Hematopoietic multipotent progenitor cell treated with erythropoietin and hydrocortisone succinate and interleukin-3 and kit ligand, for 4 days (in vitro differentiated cells): ENCODE measurements around the gene MFNG.
A peak's percentile ranks its signal among the peaks of the same experiment; 100 is the strongest.

ENCODE experiments used
- DNase-seq: peaks from one replicate; pipeline ENCODE4 v3.0.0-alpha.2; 2015

The MFNG gene

DNA sequence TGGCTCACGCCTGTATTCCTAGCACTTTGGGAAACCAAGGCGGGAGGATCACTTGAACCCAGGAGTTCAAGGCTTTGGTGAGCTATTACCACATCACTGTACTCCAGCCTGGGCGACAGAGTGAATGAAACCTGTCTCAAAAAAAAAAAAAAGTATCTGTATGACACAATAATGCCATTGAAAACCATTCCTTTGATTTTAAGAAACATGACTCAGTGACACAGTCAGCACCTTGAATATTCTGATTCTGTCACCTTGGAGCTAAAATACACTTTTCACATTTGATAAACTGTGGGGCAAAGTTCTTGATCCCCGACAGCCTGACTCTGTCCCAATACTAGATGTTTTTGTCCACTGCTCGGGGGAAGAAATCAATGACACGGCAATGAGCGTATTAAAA lies 42.2 kb downstream of the MFNG start:
- no peak for DNase-seq

DNA sequence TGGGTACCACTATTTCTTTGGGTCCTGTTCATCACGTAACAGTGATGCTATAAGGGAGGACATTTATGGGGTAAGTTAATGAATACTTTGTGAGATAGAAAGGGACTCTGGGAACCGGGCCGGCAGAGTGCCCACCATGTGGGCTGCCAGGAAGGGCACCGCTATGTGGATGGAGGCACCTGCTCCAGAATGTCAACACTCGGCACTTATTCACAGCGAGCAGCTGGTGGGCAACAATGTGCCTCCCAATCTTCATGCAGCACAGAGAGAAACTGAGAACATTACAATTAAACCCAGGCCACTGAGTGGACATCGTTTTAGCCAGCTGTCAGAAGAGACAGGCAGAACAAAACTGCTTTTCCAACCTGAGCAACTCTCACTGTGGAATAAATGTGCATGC lies 43.1 kb downstream of the MFNG start:
- DNase-seq, result no peak

DNA sequence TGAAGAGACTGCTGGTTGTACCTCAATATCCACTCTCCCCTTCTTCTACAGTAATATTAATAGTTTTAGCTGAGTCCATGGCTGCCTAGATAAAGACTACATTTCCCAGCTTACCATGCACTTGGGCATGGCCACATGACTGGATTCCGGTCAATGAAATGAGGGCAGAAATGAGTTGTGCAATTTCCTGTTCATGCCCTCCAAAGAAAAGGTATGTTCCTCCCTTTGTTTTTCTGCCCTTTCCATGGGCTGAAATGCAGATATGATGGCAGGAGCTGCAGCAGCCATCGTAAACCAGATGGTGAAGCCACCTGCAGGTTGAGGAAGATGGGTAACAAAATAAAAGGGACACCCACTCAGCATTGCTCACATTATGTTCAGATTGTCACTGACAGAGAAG lies 43.6 kb downstream of the MFNG start:
- DNase-seq, result peak; percentile 59

DNA sequence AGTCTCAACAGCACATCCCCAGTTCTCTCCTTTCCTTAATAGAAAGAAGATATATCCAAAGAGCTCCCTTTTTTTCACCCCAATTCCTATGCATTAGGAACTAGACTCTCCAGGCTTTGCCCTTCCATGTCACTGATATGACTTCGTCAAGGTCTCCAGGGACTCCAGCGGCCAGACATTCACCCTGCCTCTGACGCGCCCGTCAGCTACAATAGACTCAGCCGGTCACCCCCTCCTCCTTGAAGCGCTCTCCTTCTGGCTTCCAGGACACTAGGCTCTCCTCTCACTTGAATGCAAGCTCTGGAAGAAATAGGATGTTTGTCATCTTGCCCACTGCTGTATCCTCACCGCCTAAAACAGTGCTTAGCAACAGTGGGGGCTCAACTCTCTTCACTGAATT lies 44.0 kb downstream of the MFNG start:
- DNase-seq, result no peak

DNA sequence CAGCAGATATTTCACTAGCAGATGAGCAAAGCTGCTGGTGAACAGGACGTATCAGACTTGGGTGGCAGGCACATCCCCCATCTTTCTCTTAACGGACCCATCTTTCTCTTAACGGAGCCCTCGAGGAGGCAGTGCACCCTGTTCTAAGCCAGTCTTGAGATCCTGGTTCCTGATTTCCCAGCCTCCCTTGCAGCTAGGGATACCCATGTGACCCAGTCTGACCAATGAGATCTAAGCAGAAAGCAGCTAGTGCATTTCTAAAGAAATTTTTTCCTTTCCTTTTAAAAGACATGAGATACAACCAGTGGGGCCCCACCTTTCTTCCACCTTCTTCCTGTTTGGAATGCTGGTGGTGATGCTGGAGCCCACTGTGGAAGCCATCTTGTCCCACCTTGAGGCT lies 45.3 kb downstream of the MFNG start:
- no peak for DNase-seq

DNA sequence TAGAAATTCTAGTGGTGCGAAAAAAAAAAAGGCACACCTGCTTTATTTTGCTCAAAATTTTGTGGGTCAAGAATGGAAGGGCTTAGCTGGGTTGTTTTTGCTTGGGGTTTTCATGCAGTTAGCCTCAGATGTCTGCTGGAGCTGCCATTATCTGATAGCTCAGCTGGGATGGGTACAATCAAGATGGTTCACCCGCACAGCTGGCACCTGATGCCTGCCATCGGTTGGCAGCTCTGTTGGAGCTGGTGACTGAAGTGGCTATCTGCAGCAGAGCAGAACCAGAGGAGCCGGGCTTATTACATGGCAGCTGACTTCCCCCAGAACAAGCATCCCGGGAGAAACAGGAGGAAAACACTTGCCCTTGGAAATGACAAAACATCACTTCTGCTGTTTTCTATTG lies 46.8 kb downstream of the MFNG start:
- DNase-seq, result peak; percentile 50

DNA sequence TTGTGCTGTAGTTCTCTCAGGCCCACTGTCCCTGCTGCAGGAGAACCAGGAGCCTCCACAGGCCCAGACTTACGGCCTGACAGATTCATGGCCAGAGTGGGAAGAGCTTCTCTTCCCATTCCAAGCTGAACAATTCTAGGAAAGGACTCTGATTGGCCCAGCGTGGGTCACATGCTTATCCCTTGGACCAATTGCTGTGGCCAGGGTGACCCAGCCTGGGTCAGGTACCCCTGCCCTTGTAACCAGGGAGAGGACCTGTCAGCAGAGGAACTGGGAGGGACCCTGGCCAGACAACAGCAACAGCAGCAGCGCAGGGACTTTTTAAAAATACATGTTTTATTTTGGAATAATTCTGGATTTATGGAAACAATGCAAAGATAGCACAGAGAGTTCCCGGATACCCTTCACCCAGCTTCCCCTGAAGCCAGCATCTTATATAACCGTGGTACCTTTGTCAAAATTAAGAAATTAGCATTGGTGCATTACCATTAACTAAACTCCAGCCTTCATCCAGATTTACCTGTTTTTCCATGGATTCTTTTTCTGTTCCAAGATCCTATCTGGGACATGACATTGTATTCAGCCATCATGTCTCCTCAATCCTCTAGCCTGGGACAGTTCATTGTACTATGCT lies 50.1 kb downstream of the MFNG start:
- DNase-seq, result no peak

DNA sequence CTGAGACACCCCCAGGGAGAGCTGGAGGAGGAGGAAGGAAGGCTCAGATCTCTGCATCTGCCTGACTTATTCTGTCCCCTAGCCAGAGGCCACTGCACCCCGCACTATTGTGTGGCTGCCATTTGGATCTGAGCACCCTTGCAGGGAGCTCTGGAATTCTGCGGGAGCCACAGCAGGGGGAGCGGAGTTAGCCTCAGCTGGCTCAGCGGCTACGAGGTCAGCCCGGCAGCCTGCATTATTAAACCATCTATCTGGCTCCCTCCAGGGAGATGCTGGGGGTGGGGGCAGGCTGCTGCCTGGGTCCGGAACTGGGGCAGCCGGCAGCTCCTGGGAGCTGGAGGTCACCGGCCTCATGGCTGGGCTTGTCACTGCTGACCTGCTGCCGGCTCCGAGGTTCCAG lies 52.4 kb downstream of the MFNG start:
- no peak for DNase-seq

DNA sequence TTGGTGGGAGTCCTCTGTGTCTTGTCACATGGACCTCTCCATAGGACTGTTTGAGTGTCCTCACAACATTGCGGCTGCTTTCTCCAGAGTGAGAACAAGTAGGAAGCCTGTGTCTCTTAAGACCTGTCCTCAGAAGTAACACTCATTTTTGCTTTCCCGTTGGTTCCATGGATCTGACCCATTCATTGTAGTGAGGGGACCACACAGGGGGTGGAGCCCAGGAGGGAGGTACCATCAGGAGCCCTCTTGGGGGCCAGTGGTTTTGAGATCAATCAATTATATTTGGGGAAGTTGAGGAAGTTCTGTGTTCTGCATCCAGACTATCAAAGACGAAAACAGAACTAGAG lies 53.5 kb downstream of the MFNG start:
- DNase-seq, result no peak

DNA sequence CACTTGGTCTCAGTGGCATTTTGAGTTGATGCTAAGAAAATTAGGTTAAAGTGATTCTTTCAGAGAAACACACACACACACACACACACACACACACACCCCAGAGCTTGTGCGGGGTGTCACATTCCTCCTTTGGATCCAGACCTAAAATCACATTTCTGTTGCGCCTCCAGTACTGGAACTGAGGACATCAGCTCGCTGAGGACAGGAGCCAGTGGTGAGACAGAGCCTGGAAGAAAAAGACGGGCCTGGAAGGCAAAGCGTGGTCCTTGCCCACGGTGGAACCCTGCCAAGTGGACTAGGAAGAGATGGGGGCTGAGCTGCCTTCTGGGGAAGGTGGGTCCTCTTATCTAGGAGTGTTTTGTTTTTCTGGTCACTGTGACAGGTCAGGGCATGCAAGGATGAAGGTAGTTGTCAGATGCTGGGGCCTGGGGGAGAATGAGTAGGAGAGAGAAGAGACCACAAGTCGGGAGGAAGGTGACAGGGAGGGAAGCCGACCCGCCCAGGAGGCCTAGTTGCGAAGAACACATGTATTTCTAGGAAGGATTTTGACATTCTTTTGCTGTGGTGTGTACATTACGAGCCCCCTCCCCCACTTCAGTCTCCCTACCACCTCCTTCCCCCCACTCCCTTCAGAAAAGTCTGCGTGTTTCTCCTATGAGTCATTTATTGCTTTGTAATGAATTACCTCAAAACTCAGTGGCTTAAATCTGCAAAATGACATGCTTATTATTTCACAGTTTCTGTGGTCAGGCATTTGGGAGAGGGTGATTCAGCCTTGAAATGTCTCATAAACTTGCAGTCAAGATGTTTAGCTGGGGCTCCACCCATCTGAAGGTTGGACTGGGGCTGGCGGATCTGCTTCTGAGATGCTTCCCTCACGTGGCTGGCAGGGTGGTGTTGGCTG lies 54.1 kb downstream of the MFNG start:
- no peak for DNase-seq

DNA sequence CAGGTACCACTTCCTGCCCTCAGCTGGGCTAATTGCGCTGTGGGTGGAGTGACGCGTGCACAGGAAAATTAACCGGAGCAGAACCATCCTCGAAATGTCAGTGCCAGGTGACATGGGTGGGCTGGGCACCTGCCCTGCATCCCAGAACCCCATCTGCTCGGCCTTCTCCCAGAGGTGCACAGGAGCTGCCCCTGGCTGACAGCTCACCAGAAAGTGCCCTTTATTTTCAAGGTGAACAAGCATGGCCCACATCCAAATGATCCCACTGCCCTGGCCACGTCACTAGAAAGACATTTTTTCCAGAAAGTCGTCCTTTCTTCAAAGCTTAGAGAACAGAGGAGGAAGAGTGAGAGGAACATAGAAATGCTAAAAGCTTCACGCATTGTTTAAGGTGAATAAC lies 54.8 kb downstream of the MFNG start:
- DNase-seq, result no peak

DNA sequence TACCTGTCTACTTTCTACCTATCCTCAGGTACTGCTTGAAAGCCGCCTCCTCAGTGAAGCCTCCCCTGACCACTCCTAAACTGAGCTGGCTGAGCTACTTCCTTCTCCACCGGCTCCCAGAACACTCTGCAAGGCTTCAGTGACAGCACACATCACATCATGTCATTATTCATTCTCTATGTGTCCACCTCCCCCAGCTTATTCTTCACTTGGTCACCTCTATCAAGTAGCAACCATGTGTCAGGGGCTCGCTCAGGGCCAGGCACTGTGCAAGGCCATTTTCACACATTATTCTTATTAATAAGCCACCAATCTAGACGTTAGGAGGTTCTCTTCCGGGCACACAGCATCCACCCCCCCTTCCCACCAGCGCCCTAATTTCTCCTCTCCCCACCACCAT lies 55.2 kb downstream of the MFNG start:
- DNase-seq, result no peak

DNA sequence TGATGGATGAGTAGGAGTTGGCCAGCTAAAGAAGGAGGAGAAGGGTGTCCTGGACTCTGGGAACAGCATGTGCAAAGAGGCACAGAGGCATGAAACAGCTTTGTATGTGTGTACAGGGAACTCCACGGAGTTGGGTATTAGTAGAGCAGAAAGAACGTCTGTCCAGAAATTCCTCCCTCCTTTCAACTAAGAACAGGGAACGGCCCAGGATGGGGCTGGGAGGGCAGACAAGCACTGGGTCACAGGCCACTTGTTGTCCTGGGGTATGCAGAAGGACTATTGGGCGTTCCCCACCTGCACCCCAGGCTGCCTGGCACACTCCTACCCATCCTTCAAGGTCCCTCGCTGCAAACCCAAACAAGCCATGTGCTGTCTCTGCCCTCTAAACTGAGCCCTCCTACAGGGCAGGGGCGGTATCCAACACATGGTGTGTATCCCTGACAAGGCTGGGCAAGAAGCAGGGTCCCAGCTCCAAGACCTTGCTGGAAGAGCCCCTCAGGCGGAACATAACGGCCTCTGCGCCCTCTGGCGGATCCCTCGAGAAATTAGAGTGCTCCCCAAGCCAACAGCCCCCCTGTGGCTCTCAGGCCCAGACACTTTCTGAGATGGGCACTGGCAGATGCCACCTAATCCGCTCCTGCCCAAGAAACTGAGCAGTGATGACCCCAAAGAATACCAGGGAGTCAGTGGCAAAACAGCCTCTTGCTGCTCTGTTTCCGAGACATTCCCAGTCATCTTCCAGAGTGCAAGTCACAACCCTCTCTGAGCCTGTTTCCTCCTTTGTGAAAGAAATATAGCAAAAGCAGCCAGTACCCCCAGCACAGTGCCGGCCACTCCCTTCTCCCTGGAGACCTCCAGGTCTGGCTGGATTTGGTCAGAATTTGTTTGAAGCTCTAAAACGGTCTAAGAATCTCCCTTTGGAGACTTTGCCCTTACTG lies 57.3 kb downstream of the MFNG start:
- peak; percentile 80 for DNase-seq

DNA sequence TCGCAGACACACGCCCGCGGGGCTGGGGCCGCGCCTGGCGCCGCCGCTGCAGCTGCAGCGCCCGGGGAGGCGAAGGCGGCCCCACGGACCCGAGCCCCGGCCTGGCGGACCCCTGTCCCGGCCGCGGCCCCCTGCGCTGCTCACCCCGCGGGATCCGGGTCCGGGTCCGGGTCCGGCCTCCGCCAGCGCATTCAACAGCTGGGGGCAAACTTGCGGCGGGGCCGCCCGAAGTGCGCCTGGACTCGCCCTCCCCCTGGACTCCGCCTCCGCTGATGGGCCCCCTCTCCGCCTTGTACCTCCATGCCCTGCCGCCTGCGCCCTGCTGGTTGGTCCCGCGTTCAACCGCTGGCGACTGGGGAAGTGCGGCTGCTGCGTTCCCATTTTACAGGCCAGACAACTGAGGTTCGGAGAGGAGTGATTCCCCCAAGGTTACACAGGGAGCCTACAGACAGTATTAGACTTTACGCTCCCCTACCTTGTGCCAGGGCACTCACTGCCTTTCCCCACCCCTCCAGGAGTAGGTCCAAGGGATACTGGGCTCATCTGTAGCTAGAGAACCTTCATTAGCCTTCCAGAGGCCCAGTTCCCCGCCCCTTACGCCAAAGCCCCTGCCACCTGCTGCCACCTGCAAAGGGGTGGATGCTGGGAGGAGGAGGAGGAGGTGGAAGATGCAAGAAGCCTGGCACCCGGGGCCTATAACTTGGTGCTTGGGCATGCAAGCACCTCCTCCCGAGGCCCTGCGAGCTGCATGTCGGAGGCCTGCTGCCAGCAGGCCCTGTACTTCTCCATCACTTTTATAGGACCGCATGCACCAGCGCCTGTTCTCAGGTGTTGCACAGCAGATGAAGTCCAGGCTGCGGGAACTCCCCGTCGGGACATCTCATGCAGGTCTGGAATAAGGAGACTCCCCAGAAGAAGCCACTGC lies 58.2 kb downstream of the MFNG start:
- no peak for DNase-seq

DNA sequence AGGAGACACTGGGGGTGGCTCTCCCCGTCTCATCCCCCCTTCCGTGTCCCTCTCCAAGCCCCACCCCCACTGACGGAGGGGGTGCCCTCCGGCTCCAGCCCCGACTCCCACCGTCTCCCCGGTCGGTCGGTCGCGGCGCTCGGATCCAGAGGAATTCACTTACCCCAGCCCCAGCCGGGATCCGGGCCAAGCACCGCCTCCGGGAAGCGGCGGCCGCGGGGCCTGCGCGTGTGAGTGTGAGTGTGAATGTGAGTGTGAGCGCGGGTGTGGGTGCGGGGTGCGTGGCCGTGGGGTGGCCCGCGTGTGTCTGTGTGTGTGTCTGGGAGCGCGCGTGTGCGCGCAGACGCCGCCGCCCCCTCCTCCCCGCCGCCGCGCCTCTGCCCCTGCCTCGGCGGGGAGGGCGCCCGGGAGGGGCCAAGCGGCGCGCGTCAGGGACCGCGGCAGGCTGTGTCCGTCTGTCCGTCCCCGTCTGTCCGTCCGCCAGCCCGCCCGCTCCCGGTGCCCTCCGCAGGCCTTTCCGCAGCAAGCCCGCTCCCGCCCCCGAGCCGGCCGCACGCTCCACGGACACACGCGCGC lies 59.0 kb downstream of the MFNG start, which contains the start of gene ELFN2:
TSS of gene ELFN2 (minus strand) at position 345 of the 576 bp plus-strand sequence. CDS start 51,945 bp downstream, outside the sequence.
- DNase-seq, result no peak

DNA sequence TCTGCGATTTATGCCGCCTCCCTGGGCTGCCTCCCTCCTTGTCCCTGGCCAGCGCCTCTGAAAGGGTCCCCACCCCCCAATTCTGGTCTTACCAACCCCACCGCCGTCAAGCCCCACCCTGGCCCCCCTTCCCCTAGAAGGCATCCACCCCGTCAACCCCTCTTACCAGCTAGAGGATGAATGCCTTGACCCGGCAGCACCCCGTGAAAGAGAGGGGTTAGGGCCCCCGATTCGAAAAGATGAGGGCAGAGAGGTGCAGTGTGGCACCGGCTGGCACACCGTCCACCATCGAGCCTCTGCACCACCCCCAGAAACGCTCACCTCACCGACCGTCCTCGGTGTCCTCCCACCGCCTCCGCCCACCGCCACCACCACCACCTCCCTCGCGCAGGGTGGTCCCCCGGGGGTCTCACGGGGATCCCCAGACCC lies 59.5 kb downstream of the MFNG start:
- DNase-seq, result no peak

DNA sequence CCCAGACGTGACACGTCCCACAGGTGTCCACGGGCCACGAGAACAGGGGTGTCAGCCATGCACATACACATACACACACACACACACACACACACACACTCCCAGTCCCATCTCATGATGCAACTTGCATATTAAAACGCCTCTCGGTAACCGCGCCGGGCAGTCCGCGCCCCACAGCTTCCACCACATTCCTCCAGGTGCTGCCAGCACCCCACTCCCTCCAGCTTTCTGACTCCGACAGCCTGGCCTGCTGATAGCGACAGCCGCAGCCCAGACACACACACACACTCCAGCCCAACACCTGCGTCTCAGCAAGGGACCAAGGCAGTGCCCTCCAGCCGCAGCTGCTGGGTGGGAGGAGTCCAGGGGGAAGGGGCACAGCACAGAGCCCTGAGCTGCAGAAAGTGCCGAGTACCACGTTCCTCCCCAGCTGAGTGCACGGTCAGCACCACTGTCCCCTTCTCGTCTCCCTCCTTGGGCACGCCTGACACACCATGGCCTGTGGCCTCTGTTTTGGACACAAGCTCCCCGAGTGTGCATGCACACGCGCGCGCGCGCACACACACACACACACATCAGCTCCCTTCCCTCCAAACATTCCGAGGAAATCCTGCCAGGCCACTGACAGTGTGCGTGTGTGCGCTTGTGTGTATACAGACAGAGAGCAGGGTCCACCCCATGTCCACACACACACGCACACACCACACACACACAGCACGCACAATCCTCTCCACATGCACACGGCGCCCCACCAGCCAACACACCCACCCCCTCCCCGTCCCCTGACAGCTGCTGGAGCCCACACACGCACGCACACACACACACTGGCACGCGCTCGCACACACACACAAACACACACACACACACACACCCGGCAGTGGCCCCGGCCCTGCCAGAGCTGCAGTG lies 60.1 kb downstream of the MFNG start:
- DNase-seq, result no peak

DNA sequence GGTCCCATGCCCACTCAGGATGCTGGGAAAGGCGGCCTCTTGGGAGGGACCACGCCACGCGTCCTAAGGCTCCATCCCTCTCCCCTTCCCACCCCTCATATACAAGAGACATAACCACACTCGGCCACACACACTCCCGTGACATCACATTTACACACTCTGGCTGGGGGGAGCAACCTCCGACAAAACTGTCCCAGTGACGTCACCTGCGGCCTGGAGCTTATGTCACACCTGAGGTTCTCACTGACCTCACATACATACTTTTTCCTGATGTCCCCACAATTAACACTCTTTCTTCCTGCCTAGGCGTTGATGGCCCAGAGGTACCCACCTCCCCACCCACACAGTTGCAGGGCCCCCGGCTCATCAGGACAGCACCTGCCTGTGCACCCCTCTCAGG lies 60.8 kb downstream of the MFNG start:
- DNase-seq, result no peak

DNA sequence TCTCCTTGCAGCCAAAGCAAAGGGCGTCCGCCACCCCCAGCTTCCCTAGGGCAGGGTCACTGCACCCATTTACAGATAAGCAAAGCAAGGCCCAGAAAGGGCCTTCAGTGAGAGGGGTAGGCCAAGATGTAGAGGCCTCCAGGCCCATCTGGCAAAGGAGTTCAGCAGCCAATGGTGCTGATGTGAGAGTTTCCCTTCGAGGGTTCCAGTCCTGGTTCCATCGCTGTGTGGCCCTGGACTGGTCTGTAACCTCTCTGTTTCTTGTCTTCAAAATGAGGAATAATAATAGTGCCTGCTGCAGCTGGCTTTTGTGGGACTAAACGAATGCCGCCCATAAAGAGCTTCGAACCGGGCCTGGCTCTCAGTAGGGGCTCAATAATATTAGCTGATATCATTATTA lies 62.9 kb downstream of the MFNG start:
- DNase-seq, result no peak

DNA sequence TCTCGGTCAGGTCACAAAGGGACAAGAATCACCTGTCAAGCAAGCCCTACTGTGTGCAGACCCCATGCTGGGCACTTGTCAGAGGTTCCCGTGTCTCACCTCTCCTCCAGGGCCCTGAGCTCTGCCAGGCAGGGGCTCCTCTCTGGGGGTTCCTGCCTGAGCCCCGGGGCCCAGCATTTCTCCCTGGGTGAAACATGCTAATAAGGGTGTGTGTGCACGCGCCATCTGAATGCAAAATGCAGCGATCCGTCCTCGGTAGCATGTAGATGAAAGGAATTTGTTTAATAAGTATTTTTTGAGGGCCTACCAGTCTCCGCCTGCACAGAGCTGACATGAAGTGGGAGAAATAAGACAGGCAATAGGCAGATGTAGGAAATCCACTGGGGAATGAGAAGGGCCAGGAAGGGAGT lies 64.7 kb downstream of the MFNG start:
- no peak for DNase-seq
